GM12801 (cell line): Measurements from ENCODE around the gene SCCPDH.

Experiments
- TF ChIP-seq, protein P1 (sequence below): IDR thresholded peaks from one replicate; pipeline ENCODE4 v1.5.1; 2011; ENCODE audit warnings: control low read depth; ENCODE audit not compliant: insufficient read length; ENCODE audit errors: extremely low read depth

Gene SCCPDH

DNA sequence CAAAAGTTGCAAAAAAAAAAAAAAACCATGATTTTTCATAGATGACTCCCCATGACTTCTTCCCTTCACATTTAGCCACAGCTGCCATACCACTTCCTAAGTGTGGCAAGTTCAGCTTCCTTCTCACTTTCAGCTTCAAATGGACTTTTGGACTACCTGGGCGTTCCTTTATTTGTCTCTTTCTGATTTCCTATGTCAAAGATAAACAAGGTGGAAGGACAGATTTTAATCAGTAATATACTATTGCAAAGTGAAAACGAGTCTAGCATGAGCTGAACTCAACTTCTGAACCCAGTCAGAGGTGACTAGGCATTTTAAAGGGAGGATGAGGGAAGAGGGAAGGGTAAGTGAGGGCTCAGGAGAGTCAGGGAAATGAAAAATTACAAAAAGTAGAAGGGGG lies 14.4 kb upstream of the SCCPDH start:
- TF ChIP-seq, protein P1, sequence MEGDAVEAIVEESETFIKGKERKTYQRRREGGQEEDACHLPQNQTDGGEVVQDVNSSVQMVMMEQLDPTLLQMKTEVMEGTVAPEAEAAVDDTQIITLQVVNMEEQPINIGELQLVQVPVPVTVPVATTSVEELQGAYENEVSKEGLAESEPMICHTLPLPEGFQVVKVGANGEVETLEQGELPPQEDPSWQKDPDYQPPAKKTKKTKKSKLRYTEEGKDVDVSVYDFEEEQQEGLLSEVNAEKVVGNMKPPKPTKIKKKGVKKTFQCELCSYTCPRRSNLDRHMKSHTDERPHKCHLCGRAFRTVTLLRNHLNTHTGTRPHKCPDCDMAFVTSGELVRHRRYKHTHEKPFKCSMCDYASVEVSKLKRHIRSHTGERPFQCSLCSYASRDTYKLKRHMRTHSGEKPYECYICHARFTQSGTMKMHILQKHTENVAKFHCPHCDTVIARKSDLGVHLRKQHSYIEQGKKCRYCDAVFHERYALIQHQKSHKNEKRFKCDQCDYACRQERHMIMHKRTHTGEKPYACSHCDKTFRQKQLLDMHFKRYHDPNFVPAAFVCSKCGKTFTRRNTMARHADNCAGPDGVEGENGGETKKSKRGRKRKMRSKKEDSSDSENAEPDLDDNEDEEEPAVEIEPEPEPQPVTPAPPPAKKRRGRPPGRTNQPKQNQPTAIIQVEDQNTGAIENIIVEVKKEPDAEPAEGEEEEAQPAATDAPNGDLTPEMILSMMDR: no peak

DNA sequence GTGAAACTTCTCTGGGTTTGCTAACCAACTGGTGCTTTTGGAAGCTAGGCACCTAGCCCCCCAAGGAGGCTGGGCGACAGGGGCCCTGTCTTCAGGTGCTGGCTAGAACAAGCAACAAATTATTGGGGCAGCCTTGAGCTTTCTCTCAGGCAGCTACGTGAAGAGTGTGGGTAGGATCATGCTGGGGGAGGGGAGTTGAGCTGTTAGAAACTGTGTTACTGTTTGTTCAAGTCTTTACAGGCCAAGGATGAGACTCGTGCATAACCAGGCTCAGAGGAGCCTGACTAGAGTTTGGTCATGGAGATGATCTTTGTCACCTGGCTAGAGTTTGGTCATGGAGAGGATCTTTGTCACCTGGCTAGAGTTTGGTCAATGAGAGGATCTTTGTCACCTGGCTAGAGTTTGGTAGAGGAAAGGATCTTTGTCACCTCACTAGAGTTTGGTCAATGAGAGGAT lies 12.6 kb upstream of the SCCPDH start:
- TF ChIP-seq, protein P1: no peak

DNA sequence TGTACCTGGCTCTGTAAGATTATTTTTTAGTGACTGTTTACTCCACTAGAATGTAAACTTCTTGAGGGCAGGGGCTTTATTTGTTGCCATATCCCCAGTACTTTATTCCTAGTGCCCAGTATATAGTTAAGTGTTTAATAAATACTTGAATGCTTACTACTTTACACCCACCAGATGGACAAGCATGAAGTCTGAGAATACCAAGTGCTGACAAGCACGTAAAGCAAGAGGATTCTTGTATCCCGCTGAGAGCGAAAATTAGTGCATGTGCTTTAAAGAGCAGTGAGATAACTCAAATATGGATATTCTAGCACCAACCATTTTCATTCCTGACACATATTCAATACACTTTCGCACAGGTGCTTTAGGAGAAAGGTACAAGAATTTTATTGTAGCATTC lies 1.5 kb upstream of the SCCPDH start:
- TF ChIP-seq, protein P1: no peak

DNA sequence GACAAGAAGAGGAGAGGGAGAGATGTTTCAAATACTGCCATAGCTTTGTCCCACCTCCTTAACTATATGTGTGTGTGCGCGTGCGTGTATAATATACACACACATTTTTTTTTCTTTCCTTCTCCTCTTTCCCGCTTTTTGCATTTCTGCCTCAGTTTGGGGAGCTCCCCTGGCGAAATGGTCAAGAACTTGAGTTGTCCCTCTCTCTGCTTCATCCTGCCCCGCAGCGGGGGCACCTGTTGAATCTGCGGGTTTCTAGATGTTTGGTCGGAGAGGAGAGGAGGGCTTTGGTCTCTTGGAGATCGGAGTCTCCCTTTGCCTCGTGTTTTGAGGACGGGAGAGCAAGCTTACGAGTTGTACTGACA lies 504 bp downstream of the SCCPDH start:
- TF ChIP-seq, protein P1: no peak

DNA sequence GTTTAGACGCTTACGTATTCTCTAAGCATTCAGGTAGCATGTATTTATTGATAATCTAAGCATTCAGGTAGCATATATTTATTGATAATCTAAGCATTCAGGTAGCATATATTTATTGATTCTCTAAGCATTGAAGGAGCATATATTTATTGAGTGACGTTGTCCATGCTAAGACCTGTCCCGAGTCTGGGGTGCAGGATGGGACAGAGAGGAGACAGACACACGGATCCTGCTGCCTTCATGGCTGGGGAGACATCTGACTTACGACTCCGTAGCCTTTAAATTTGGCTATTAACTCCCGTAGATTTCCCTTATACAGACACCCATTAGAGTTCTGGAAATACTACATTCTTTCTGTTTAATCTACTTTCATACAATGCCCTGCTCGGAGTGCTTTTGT lies 982 bp downstream of the SCCPDH start:
- TF ChIP-seq, protein P1: no peak

DNA sequence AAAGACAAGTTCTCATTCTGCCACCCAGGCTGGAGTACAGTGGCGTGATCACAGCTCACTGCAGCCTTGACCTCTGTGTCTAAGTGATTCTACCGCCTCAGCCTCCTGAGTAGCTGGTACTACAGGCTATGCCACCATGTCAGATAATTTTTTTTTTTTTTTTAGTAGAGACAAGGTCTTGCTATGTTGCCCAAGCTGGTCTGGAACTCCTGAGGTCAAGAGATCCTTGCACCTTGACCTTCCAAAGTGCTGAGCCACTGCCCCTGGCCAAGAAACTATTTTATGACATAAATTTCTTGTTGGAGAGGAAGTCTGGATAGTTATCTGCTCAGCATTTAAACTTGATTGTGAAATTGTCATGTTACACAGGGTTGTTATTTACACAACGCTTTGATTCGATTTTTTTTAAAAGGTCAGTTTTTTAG lies 2.1 kb downstream of the SCCPDH start:
- TF ChIP-seq, protein P1: no peak

DNA sequence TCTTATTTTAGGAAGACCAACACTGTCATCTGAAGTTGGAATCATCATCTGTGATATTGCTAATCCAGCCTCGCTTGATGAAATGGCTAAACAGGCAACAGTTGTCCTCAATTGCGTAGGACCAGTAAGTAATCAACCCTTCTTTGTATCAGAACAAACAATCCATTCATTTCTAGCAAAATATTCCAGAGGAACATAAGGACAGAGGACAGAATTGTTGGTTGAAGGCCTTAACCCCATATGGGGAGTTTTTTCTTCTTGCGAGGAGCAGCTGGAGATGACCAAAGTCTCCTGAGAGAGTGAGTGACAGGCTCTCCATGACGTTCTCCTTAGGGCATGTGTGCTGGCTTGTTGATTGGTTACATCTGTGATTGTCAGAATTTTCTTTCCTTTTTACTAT lies 2.7 kb downstream of the SCCPDH start:
- TF ChIP-seq, protein P1: no peak

DNA sequence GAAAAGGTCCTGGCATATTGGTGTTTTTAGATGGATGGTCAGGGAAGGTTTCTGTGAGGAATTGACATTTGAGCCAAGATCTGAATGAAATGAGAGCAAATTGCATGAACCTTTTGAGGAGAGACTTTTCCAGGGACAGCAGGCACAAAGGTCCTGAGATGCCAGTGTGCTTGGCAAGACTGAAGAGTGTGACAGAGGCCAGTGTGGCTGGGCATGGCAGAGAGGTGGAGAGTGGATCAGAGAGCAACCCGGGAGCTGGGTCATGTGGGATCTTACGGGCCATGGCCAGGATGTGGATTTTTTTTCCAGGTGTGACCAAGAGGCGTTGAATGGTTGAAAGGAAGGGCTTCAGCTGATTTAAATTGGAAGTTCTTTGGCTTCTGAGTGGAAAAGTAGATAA lies 3.4 kb downstream of the SCCPDH start:
- TF ChIP-seq, protein P1: no peak
